Stimulated activated CD8-positive, alpha-beta memory T cell treated with anti-CD3 and anti-CD28 coated beads, Interleukin-2, amount 100 ng/mL, for 1 hour (primary cell): Measurements from ENCODE around the gene NLGN4X.

ENCODE experiments used
- DNase-seq, 2 donors: peaks; one replicate each; pipeline ENCODE4 v3.0.0-alpha.2; 2020; ENCODE audit warnings: low read depth in 2 of 2

Gene NLGN4X

GRCh38 chrX:6151971-6152370 is 76.7 kb downstream of the NLGN4X start:
- no peak for DNase-seq

- DNase-seq = no peak
Observed at GRCh38 chrX:6149060-6149872, 79.4 kb downstream of the NLGN4X start.

GRCh38 chrX:6134255-6134654 is 94.4 kb downstream of the NLGN4X start:
- DNase-seq = no peak

- no peak for DNase-seq
Observed at GRCh38 chrX:6132970-6133369, 95.7 kb downstream of the NLGN4X start.

- no peak for DNase-seq
Observed at GRCh38 chrX:6131287-6131686, 97.4 kb downstream of the NLGN4X start.

- no peak for DNase-seq
Observed at GRCh38 chrX:6129195-6129594, 99.5 kb downstream of the NLGN4X start.

GRCh38 chrX:6120329-6120728 is 108.3 kb downstream of the NLGN4X start:
- no peak for DNase-seq

GRCh38 chrX:6095469-6095868 is 133.2 kb downstream of the NLGN4X start:
- DNase-seq = no peak

GRCh38 chrX:6074532-6074931 is 154.1 kb downstream of the NLGN4X start:
- DNase-seq = no peak

- DNase-seq = no peak
Observed at GRCh38 chrX:6071731-6072130, 156.9 kb downstream of the NLGN4X start.

- DNase-seq = no peak
Observed at GRCh38 chrX:6067600-6067999, 161.1 kb downstream of the NLGN4X start.

GRCh38 chrX:6053141-6053540 is 175.5 kb downstream of the NLGN4X start:
- no peak for DNase-seq

- no peak for DNase-seq
Observed at GRCh38 chrX:6052111-6052745, 176.4 kb downstream of the NLGN4X start.

GRCh38 chrX:6049132-6049531 is 179.5 kb downstream of the NLGN4X start:
- DNase-seq = no peak

GRCh38 chrX:6041630-6042029 is 187.0 kb downstream of the NLGN4X start:
- no peak for DNase-seq

GRCh38 chrX:6029014-6029413 is 199.7 kb downstream of the NLGN4X start:
- no peak for DNase-seq

GRCh38 chrX:6026980-6027379 is 201.7 kb downstream of the NLGN4X start:
- no peak for DNase-seq

- no peak for DNase-seq
Observed at GRCh38 chrX:6026429-6026828, 202.2 kb downstream of the NLGN4X start.

- no peak for DNase-seq
Observed at GRCh38 chrX:6024204-6024603, 204.5 kb downstream of the NLGN4X start.

- no peak for DNase-seq
Observed at GRCh38 chrX:6021316-6022091, 207.2 kb downstream of the NLGN4X start.

GRCh38 chrX:6019076-6019475 is 209.6 kb downstream of the NLGN4X start:
- no peak for DNase-seq

- DNase-seq = no peak
Observed at GRCh38 chrX:6015423-6015822, 213.2 kb downstream of the NLGN4X start.

GRCh38 chrX:6012357-6012756 is 216.3 kb downstream of the NLGN4X start:
- DNase-seq = no peak
